K562 (cell line): ENCODE data around the gene NKAIN1. TPM values are rescaled to one million over a fixed set of nuclear protein-coding genes. Genes with fewer than 3 reads are reported as not detected.

Experiments
- ATAC-seq: fragments of 200-7000 bp; cut with Tn5 transposase; 3 replicates; pipeline ENCODE4 v1.9.1; 2020; ENCODE audit warnings: moderate library complexity
- BruUV-seq: library from RNA; stranded (reverse); fragments of 400-500 nt; replicated peaks from 2 replicates; lab custom pipeline; 2021; lab: Mats Ljungman, UMichigan
- CTCF ChIA-PET: fragments of 300-600 bp; formaldehyde crosslinking; extraction: SDS; loops from one replicate; lab custom pipeline; 2021; ENCODE audit warnings: low intra/inter-chr PET ratio; lab: Yijun Ruan, JAX
- POLR2A ChIA-PET: fragments of 300-600, 350-650 bp; sonication (Branson Sonifier 250); formaldehyde crosslinking; extraction: SDS; loops from one replicate; lab custom pipeline; 2021; ENCODE audit warnings: antibody characterized with exemption, inconsistent platforms; lab: Yijun Ruan, JAX
- DNase-seq, 4 experiments: peaks; one replicate each; pipeline versions ENCODE4 v3.0.0 to v3.0.0-alpha.2; 2011 to 2018; ENCODE audit warnings: low spot score in 3 of 4, mixed read lengths in 3 of 4; ENCODE audit errors: extremely low read depth in 1 of 4
- FAIRE-seq: peaks from 2 replicates; lab custom pipeline; 2011; peaks lifted over from hg19 to GRCh38; lab: Jason Lieb, UNC
- H2AFZ ChIP-seq: 2 replicates; pipeline ENCODE4 v1.6.0; 2011; ENCODE audit warnings: low read depth, low read length, control low read depth, inconsistent platforms
- H3K27ac ChIP-seq: fragments of 200-600 bp; 3 replicates; pipeline ENCODE4 v1.8.0; 2011; ENCODE audit warnings: low read depth, mild to moderate bottlenecking, control low read depth, inconsistent platforms, low read length, moderate library complexity, mixed read lengths; ENCODE audit errors: extremely low read depth
- H3K27me3 ChIP-seq, 2 experiments: fragments of 300-600 bp in 1 of 2; 2 replicates in 1 of 2; 3 replicates in 1 of 2; pipeline versions ENCODE4 v1.6.0 to v1.8.0; 2011; ENCODE audit warnings: inconsistent platforms in 2 of 2, low read length in 2 of 2, mild to moderate bottlenecking in 1 of 2, mixed read lengths in 1 of 2, moderate library complexity in 1 of 2; ENCODE audit not compliant: control insufficient read depth in 2 of 2, insufficient read depth in 2 of 2
- H3K36me3 ChIP-seq: fragments of 300-600 bp; 3 replicates; pipeline ENCODE4 v1.8.0; 2011; ENCODE audit warnings: mild to moderate bottlenecking, low read length, inconsistent platforms; ENCODE audit not compliant: control insufficient read depth, insufficient read depth
- H3K4me1 ChIP-seq, 2 experiments: fragments of 200-600 bp in 1 of 2; replicated peaks in 1 of 2; 2 replicates in 1 of 2; 3 replicates in 1 of 2; pipeline versions ENCODE4 v1.5.1 to v1.8.0; 2011; ENCODE audit warnings: inconsistent platforms in 2 of 2, low read length in 2 of 2, mild to moderate bottlenecking in 1 of 2, mixed read lengths in 1 of 2, moderate library complexity in 1 of 2; ENCODE audit not compliant: control insufficient read depth in 2 of 2, insufficient read depth in 2 of 2
- H3K4me2 ChIP-seq: 2 replicates; pipeline ENCODE4 v1.6.1; 2011; ENCODE audit warnings: low read length, control low read depth, inconsistent platforms, mixed read lengths; ENCODE audit not compliant: insufficient read depth
- H3K4me3 ChIP-seq: fragments of 200-600 bp; sonication (generic), shearing (Covaris generic); 2 replicates; pipeline ENCODE4 v1.5.1; 2016; ENCODE audit warnings: control low read depth, inconsistent platforms
- H3K79me2 ChIP-seq: fragments of 200-600 bp; 3 replicates; pipeline ENCODE4 v1.8.0; 2011; ENCODE audit warnings: low read length, inconsistent platforms; ENCODE audit not compliant: control insufficient read depth, insufficient read depth
- H3K9ac ChIP-seq, 2 experiments: 2 replicates each; pipeline versions ENCODE4 v1.6.0 to v1.6.1; 2011; ENCODE audit warnings: low read depth in 2 of 2, low read length in 2 of 2, control low read depth in 1 of 2, inconsistent platforms in 1 of 2, mild to moderate bottlenecking in 1 of 2, mixed read lengths in 1 of 2; ENCODE audit not compliant: insufficient read depth in 1 of 2
- H3K9me1 ChIP-seq: one replicate; pipeline ENCODE4 v1.6.0; 2011; ENCODE audit warnings: inconsistent platforms, mild to moderate bottlenecking, low read length, moderate library complexity; ENCODE audit not compliant: control insufficient read depth, insufficient read depth
- H3K9me3 ChIP-seq: replicated peaks from 2 replicates; pipeline ENCODE4 v1.5.1; 2011; ENCODE audit warnings: low read depth, low read length, inconsistent platforms; ENCODE audit not compliant: control insufficient read depth, insufficient read depth
- H4K20me1 ChIP-seq: replicated peaks from 2 replicates; pipeline ENCODE4 v1.6.1; 2011; ENCODE audit warnings: low read length, inconsistent platforms, mixed read lengths; ENCODE audit not compliant: control insufficient read depth, insufficient read depth
- ARID2 ChIP-seq: fragments of 450-650 bp; IDR thresholded peaks from 2 replicates; pipeline ENCODE4 v1.6.1; 2017; ENCODE audit warnings: antibody characterized with exemption, mild to moderate bottlenecking
- HCFC1 ChIP-seq: IDR thresholded peaks from 2 replicates; pipeline ENCODE4 v1.6.1; 2012; ENCODE audit warnings: low read depth, low read length, improper control_type of control experiment
- KLF16 ChIP-seq: IDR thresholded peaks from 2 replicates; pipeline ENCODE4 v1.6.1; 2016; ENCODE audit warnings: antibody characterized with exemption
- MIER1 ChIP-seq: fragments of 450-650 bp; IDR thresholded peaks from 2 replicates; pipeline ENCODE4 v1.6.1; 2016; ENCODE audit warnings: antibody characterized with exemption, mild to moderate bottlenecking, low read depth
- MTA3 ChIP-seq: fragments of 450-650 bp; formaldehyde crosslinking; IDR thresholded peaks from 2 replicates; pipeline ENCODE4 v1.6.1; 2017; ENCODE audit warnings: mild to moderate bottlenecking, borderline replicate concordance
- RCOR1 ChIP-seq, 2 experiments: IDR thresholded peaks; 2 replicates each; pipeline ENCODE4 v1.6.1; 2012; ENCODE audit warnings: low read depth in 2 of 2, low read length in 2 of 2, borderline replicate concordance in 1 of 2, improper control_type of control experiment in 1 of 2
- STAG1 ChIP-seq: sonication (generic); formaldehyde crosslinking; IDR thresholded peaks from 2 replicates; pipeline ENCODE4 v1.5.0; 2020; ENCODE audit warnings: missing genetic modification reagents, borderline replicate concordance
- TBL1XR1 ChIP-seq, 2 experiments: IDR thresholded peaks; 2 replicates each; pipeline ENCODE4 v1.6.1; 2012; ENCODE audit warnings: improper control_type of control experiment in 2 of 2, low read length in 2 of 2, mild to moderate bottlenecking in 1 of 2
- TCF7L2 ChIP-seq: fragments of 150-350 bp; IDR thresholded peaks from 2 replicates; pipeline ENCODE4 v1.6.1; 2016; ENCODE audit warnings: low read depth, mild to moderate bottlenecking, low read length, moderate library complexity
- whole genome bisulfite sequencing: fragments of 100-300 bp; shearing (Covaris generic); methylation state at CpG from one replicate; pipeline ENCODE4 v1.1.6; 2016; ENCODE audit warnings: low coverage, mixed read lengths; ENCODE audit not compliant: insufficient coverage; ENCODE audit errors: missing lambda C conversion rate; 5-methylcytosine and 5-hydroxymethylcytosine counted together
- in situ Hi-C: fragments of 300-500 bp; cut with MboI; formaldehyde crosslinking; loops from 4 replicates; pipeline ENCODE4 v1.15.0; 2018; ENCODE audit warnings: inconsistent platforms, mixed read lengths
- intact Hi-C: fragments of 100-400 bp; cut with micrococcal nuclease; formaldehyde crosslinking; loops from 2 replicates; pipeline ENCODE4 v1.14.2; 2022
- polyA plus RNA-seq, 8 experiments: library from polyadenylated mRNA; depleted of rRNA in 4 of 8; stranded (reverse) in 5 of 8; unstranded in 3 of 8; fragments of >200 nt; fragmentation: Nextera tagmentation in 2 of 8; fragmentation: Illumina TruSeq in 1 of 8; extraction: Ambion mirVana in 2 of 8; extraction: Trizol in 1 of 8; gene quantifications; 2 replicates each; pipeline versions ENCODE4 v1.2.1 to v1.2.3, GENCODE V29; 2011 to 2014; ENCODE audit warnings: inconsistent platforms in 1 of 8, missing spikeins in 1 of 8
- total RNA-seq, 7 experiments: library from RNA; depleted of rRNA in 6 of 7; stranded (reverse); fragments of >200 nt in 6 of 7; fragmentation: Illumina TruSeq in 2 of 7; extraction: Trizol in 2 of 7; gene quantifications; 2 replicates each; pipeline versions ENCODE4 v1.2.1 to v1.2.3, GENCODE V29; 2011 to 2021; ENCODE audit warnings: low replicate concordance in 1 of 7
- TF ChIP-seq, protein P1 (sequence below), 2 experiments: fragments of 450-650 bp; formaldehyde crosslinking in 1 of 2; IDR thresholded peaks; 2 replicates each; pipeline versions ENCODE4 v1.4.0 to v1.6.1; 2014 to 2020; ENCODE audit warnings: mild to moderate bottlenecking in 2 of 2, borderline replicate concordance in 1 of 2, low read depth in 1 of 2
- TF ChIP-seq, protein P2 (sequence below): sonication (generic); formaldehyde crosslinking; IDR thresholded peaks from 2 replicates; pipeline ENCODE4 v1.8.0; 2022; ENCODE audit warnings: mild to moderate bottlenecking, missing genetic modification reagents

The NKAIN1 gene
- total and polyA plus RNA-seq, 9 of the 15 experiments (the other 6 are each of a cell fraction or from before 2014, with no cell fraction given) = 0.03 to 0.22 (median 0.04) TPM; not detected in 3

DNA sequence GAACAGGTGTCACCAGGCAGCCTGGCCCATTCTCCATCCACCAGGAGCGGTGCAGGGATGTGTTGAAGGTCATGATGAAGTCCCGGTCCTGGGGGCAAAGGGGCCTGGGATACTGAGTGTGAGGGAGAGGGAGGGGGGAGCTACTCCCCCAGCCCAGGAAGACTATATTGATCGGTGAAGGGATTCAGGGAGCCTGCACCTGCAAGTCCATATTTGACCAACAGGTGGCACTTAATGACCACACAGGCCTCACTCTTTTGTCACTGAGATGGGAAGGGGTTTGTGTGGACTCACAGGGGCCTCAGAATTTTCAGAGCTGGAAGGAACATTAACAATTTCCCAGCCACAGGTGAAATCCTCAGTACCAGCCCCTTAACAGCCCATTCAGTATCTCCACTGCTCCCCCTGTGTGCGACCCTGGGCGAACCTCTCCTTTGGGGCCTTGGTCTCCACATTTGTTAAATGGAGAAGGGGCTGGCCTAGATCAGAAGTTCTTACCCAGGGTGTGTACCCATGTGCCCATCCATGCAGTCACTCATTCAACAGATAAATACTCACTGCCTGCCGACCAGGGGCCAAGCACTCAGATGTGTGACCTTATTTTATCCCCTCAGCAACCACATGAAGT is 55.6 kb downstream of the NKAIN1 start:
- peaks cover 28 to 41% of the 10 kb centered on the region in 2 experiments for H3K27me3 ChIP-seq
- H3K36me3 ChIP-seq = no peaks in the 10 kb centered on the region
- no peak overlapping the region for H2AFZ ChIP-seq
- intact Hi-C loops = loop anchor here (1.0 to 10.0 kb wide), 4 partner anchors 151 to 365 kb away; no protein-coding TSS in a partner anchor
- BruUV-seq = no TSS peak
- H3K4me2 ChIP-seq = no peak overlapping the region
- ChIA-PET POLR2A (interaction anchor here (0.9 kb wide), 1 partner anchor 15 kb away, joined by 4 read pairs; no protein-coding TSS in a partner anchor), CTCF (interaction anchor here (0.6 to 3.0 kb wide), 8 partner anchors 13 to 605 kb away, joined by 3 to 54 read pairs (median 4); partner anchors contain the start of gene FABP3)
- FAIRE-seq (peak; percentile 70), ATAC-seq (peak; percentile 33; the same call in 2 of the 3 replicates), DNase-seq (peak; percentile 67 to 74 (median 72))
- no peaks in the 10 kb centered on the region for H3K79me2 ChIP-seq
- H3K9me1 ChIP-seq = peaks cover 3% of the 10 kb centered on the region
- no peaks in the 10 kb centered on the region for H3K9me3 ChIP-seq
- in situ Hi-C loops = loop anchor here (5.0 to 25.0 kb wide), 2 partner anchors 243 to 378 kb away; no protein-coding TSS in a partner anchor
- no peak overlapping the region for H3K27ac ChIP-seq
- H3K9ac ChIP-seq = no peak overlapping the region
- 19% methylated on average over 6 of the region's 6 CpGs for WGBS
- peaks cover 13 to 16% of the 10 kb centered on the region in 2 experiments; a peak in 4 of 5 replicates for H3K4me1 ChIP-seq
- peaks cover 19% of the 10 kb centered on the region for H4K20me1 ChIP-seq
- no peak overlapping the region for H3K4me3 ChIP-seq
- peak; percentile 65; the same call in 1 of the 2 replicates for TF ChIP-seq STAG1 (CRISPR knock-in tag)
- 0 out of 2 replicates have a peak, but pooled peaks have one; percentile 53 for TF ChIP-seq MIER1
- TF ChIP-seq, protein P1, sequence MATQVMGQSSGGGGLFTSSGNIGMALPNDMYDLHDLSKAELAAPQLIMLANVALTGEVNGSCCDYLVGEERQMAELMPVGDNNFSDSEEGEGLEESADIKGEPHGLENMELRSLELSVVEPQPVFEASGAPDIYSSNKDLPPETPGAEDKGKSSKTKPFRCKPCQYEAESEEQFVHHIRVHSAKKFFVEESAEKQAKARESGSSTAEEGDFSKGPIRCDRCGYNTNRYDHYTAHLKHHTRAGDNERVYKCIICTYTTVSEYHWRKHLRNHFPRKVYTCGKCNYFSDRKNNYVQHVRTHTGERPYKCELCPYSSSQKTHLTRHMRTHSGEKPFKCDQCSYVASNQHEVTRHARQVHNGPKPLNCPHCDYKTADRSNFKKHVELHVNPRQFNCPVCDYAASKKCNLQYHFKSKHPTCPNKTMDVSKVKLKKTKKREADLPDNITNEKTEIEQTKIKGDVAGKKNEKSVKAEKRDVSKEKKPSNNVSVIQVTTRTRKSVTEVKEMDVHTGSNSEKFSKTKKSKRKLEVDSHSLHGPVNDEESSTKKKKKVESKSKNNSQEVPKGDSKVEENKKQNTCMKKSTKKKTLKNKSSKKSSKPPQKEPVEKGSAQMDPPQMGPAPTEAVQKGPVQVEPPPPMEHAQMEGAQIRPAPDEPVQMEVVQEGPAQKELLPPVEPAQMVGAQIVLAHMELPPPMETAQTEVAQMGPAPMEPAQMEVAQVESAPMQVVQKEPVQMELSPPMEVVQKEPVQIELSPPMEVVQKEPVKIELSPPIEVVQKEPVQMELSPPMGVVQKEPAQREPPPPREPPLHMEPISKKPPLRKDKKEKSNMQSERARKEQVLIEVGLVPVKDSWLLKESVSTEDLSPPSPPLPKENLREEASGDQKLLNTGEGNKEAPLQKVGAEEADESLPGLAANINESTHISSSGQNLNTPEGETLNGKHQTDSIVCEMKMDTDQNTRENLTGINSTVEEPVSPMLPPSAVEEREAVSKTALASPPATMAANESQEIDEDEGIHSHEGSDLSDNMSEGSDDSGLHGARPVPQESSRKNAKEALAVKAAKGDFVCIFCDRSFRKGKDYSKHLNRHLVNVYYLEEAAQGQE (IDR thresholded peaks at IDR 0.05; ENCODE audit: borderline replicate concordance) = peak; percentile 87
- TF ChIP-seq, protein P1 (CRISPR knock-in tag; IDR thresholded peaks at IDR 0.05; ENCODE audit: low read depth) = 0 out of 2 replicates have a peak, but pooled peaks have one; percentile 17
- TF ChIP-seq RCOR1 (IDR thresholded peaks at IDR 0.05; ENCODE audit: borderline replicate concordance in 1 of 2, low read depth in 2 of 2, low read length in 2 of 2) = 0 out of 4 replicates have a peak, but pooled peaks of 1 of the 2 experiments have one; percentile 36
- TF ChIP-seq, protein P2, sequence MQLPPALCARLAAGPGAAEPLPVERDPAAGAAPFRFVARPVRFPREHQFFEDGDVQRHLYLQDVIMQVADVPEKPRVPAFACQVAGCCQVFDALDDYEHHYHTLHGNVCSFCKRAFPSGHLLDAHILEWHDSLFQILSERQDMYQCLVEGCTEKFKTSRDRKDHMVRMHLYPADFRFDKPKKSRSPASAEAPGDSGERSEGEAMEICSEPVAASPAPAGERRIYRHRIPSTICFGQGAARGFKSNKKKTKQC (CRISPR knock-in tag) = no peak
- TF ChIP-seq MTA3 = 0 out of 2 replicates have a peak, but pooled peaks have one; percentile 29
- TF ChIP-seq ARID2 = peak; percentile 73; the same call in 1 of the 2 replicates
- no peak for TF ChIP-seq TCF7L2
- TF ChIP-seq HCFC1 = peak; percentile 9; the same call in 1 of the 2 replicates
- TF ChIP-seq TBL1XR1 (IDR thresholded peaks at IDR 0.05; ENCODE audit: low read length in 2 of 2) = 0 out of 4 replicates have a peak, but pooled peaks of 1 of the 2 experiments have one; percentile 20
- 0 out of 2 replicates have a peak, but pooled peaks have one; percentile 35 for TF ChIP-seq KLF16
